ENCODE data around the gene GPR45.

Gene GPR45

DNA sequence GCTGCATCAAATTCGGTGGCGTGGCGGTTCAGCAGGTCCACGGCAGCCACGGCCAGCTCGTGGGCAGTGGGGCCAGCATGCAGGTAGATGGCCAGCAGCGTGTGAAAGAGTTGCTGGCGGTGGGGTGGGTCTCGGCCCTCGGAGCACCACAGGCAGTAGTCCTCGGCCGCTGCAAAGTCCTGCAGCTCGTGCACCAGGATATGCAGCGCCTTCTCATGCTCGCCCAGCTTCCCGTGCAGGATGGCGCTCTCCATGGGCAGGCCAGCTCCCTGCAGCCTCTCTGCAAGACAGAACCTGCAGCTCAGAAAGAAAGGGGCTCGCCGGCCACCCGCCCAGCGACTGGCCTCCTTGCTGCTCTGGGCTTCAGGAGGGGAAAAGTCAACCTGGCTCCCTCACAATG is 27.9 kb downstream of the GPR45 start:
- no peak overlapping the region for H2AFZ ChIP-seq (ENCODE audit: low read length)
- peaks cover 8% of the 10 kb centered on the region; the same call in 1 of the 2 replicates for H3K36me3 ChIP-seq (replicated peaks; ENCODE audit: insufficient read depth, low read length)

DNA sequence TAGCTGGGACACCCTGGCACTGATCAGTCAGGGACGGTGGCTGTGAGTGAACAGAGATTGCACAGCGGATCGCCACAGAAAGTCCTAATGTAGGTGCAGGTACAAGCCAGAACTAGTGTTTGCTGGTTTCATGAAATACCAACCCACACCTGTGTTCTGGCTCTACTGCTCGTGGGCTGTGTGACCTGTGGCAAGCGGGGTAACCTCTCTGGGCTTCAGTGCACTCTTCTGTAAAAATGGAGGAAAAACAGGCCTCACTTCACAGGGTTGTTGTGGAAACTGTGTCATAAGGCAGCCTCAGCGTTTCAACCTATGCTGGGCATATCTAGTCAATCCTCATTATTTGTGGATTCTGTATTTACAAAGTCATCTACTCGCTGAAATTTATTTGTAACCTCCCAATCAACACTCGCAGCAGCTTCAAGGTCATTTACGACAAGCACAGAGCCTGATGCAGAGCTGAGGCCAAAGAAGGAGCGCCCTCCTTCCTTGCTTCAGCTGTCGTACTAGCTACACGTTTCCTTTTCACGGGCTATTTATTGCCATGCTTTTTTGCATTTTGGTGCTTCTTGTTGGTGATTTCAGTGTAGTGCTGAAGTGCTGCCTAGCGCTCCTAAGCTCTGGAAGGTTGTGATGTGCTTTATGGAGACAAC is 30.0 kb downstream of the GPR45 start:
- Histone ChIP-seq H3K9ac (ENCODE audit: low read length) (no peak overlapping the region), H3K9me3 (replicated peaks; ENCODE audit: insufficient read depth, low read length) (no peaks in the 10 kb centered on the region), H3F3A (ENCODE audit: insufficient read depth, low read length) (no peaks in the 10 kb centered on the region), H3K9me2 (replicated peaks; ENCODE audit: insufficient read depth, low read length) (no peaks in the 10 kb centered on the region), H3K79me2 (ENCODE audit: low read length) (no peaks in the 10 kb centered on the region), H3K27me3 (replicated peaks; ENCODE audit: insufficient read depth, low read length) (no peaks in the 10 kb centered on the region), H3K4me1 (ENCODE audit: low read length) (no peaks in the 10 kb centered on the region), H3K27ac (ENCODE audit: low read length) (no peak overlapping the region), H3K4me3 (ENCODE audit: low read length) (no peak overlapping the region), H2AFZ (ENCODE audit: low read length) (no peak overlapping the region), H3K36me3 (replicated peaks; ENCODE audit: insufficient read depth, low read length) (peaks cover 9% of the 10 kb centered on the region; the same call in 1 of the 2 replicates), H4K20me1 (ENCODE audit: insufficient read depth, low read length) (no peaks in the 10 kb centered on the region), H3K4me2 (ENCODE audit: low read depth, low read length) (no peak overlapping the region)
- no peak for DNase-seq
- no peak for TF ChIP-seq EZH2phosphoT487 (IDR thresholded peaks at IDR 0.05; ENCODE audit: low read length)
- no peak for TF ChIP-seq EZH2 (optimal IDR thresholded peaks at IDR 0.05; ENCODE audit: low read depth, low read length)

More for the DNA sequence above, 27.9 kb downstream of the GPR45 start:
- Histone ChIP-seq H3K9me2 (replicated peaks; ENCODE audit: insufficient read depth, low read length) (no peaks in the 10 kb centered on the region), H3K9ac (ENCODE audit: low read length) (no peak overlapping the region), H3K27me3 (replicated peaks; ENCODE audit: insufficient read depth, low read length) (no peaks in the 10 kb centered on the region), H3K4me2 (ENCODE audit: low read depth, low read length) (no peak overlapping the region), H3K9me3 (replicated peaks; ENCODE audit: insufficient read depth, low read length) (no peaks in the 10 kb centered on the region), H3K79me2 (ENCODE audit: low read length) (no peaks in the 10 kb centered on the region), H3K4me3 (ENCODE audit: low read length) (no peak overlapping the region), H3K4me1 (ENCODE audit: low read length) (no peaks in the 10 kb centered on the region), H4K20me1 (ENCODE audit: insufficient read depth, low read length) (no peaks in the 10 kb centered on the region), H3K27ac (ENCODE audit: low read length) (no peak overlapping the region), H3F3A (ENCODE audit: insufficient read depth, low read length) (no peaks in the 10 kb centered on the region)
- no peak for DNase-seq
- TF ChIP-seq, protein P1, sequence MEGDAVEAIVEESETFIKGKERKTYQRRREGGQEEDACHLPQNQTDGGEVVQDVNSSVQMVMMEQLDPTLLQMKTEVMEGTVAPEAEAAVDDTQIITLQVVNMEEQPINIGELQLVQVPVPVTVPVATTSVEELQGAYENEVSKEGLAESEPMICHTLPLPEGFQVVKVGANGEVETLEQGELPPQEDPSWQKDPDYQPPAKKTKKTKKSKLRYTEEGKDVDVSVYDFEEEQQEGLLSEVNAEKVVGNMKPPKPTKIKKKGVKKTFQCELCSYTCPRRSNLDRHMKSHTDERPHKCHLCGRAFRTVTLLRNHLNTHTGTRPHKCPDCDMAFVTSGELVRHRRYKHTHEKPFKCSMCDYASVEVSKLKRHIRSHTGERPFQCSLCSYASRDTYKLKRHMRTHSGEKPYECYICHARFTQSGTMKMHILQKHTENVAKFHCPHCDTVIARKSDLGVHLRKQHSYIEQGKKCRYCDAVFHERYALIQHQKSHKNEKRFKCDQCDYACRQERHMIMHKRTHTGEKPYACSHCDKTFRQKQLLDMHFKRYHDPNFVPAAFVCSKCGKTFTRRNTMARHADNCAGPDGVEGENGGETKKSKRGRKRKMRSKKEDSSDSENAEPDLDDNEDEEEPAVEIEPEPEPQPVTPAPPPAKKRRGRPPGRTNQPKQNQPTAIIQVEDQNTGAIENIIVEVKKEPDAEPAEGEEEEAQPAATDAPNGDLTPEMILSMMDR (IDR thresholded peaks at IDR 0.05; ENCODE audit: low read length), result no peak

DNA sequence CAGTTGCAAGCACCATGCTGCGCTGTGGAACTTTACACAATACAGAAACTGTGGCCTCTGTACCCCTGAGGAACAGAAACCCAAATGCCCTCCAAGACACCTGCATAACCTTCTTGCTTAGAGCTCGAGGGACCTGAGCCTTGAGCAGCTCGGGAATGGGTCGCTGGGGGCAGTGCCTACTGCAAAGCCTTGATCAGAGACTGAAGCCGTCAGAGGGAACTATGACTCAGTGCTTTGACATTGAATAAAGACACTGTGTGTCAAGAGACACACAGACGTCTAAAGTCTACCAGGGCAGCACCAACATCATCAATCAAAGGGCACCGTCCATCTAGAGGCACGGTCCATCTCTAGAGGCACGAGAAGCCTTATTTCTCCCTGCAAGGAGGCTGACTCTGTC is 30.6 kb downstream of the GPR45 start:
- Histone ChIP-seq H3K9ac (ENCODE audit: low read length) (no peak overlapping the region), H3K36me3 (replicated peaks; ENCODE audit: insufficient read depth, low read length) (peaks cover 9% of the 10 kb centered on the region; the same call in 1 of the 2 replicates), H3K4me2 (ENCODE audit: low read depth, low read length) (no peak overlapping the region), H3K4me1 (ENCODE audit: low read length) (no peaks in the 10 kb centered on the region), H3K9me3 (replicated peaks; ENCODE audit: insufficient read depth, low read length) (no peaks in the 10 kb centered on the region), H3K9me2 (replicated peaks; ENCODE audit: insufficient read depth, low read length) (no peaks in the 10 kb centered on the region), H3K4me3 (ENCODE audit: low read length) (no peak overlapping the region), H3F3A (ENCODE audit: insufficient read depth, low read length) (no peaks in the 10 kb centered on the region), H2AFZ (ENCODE audit: low read length) (no peak overlapping the region), H3K79me2 (ENCODE audit: low read length) (no peaks in the 10 kb centered on the region), H3K27ac (ENCODE audit: low read length) (no peak overlapping the region), H3K27me3 (replicated peaks; ENCODE audit: insufficient read depth, low read length) (no peaks in the 10 kb centered on the region), H4K20me1 (ENCODE audit: insufficient read depth, low read length) (no peaks in the 10 kb centered on the region)
- TF ChIP-seq EZH2 (optimal IDR thresholded peaks at IDR 0.05; ENCODE audit: low read depth, low read length) (no peak), EZH2phosphoT487 (IDR thresholded peaks at IDR 0.05; ENCODE audit: low read length) (no peak)
- TF ChIP-seq, protein P1 (IDR thresholded peaks at IDR 0.05; ENCODE audit: low read length), result no peak
- no peak for DNase-seq

DNA sequence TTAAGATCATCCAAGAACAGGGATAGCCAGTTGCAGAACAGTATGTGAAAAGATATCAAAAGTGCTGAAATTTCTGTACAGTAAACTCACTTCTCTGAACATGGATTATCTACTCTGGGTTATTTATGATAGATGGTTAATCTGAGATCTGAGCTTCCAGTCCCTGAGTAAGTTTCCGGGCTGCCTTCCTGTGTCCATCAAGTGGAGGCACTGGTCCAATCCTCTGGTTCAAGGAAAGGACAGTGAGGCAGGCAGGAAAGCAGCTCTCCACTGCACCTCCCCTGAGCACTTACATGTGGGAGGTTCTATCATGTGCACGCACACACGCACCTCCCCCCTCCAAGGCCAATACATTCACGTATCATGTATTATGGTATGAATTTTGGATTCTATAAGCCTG is 32.5 kb downstream of the GPR45 start:
- Histone ChIP-seq H3K4me3 (ENCODE audit: low read length) (no peak overlapping the region), H3K9me3 (replicated peaks; ENCODE audit: insufficient read depth, low read length) (no peaks in the 10 kb centered on the region), H3K9me2 (replicated peaks; ENCODE audit: insufficient read depth, low read length) (no peaks in the 10 kb centered on the region), H3K79me2 (ENCODE audit: low read length) (no peaks in the 10 kb centered on the region), H3K4me1 (ENCODE audit: low read length) (no peaks in the 10 kb centered on the region), H3F3A (ENCODE audit: insufficient read depth, low read length) (no peaks in the 10 kb centered on the region), H3K4me2 (ENCODE audit: low read depth, low read length) (no peak overlapping the region), H3K27me3 (replicated peaks; ENCODE audit: insufficient read depth, low read length) (no peaks in the 10 kb centered on the region), H3K9ac (ENCODE audit: low read length) (no peak overlapping the region), H3K27ac (ENCODE audit: low read length) (no peak overlapping the region), H4K20me1 (ENCODE audit: insufficient read depth, low read length) (no peaks in the 10 kb centered on the region), H2AFZ (ENCODE audit: low read length) (no peak overlapping the region), H3K36me3 (replicated peaks; ENCODE audit: insufficient read depth, low read length) (peaks cover 4% of the 10 kb centered on the region; the same call in 1 of the 2 replicates)
- TF ChIP-seq, protein P1 (IDR thresholded peaks at IDR 0.05; ENCODE audit: low read length), result no peak
- TF ChIP-seq EZH2 (optimal IDR thresholded peaks at IDR 0.05; ENCODE audit: low read depth, low read length), result no peak
- no peak for TF ChIP-seq EZH2phosphoT487 (IDR thresholded peaks at IDR 0.05; ENCODE audit: low read length)
- DNase-seq, result no peak
